SH-SY5Y (cell line): ENCODE data around the gene SLC23A1.

Source experiments
- GATA2 ChIP-seq: IDR thresholded peaks from 2 replicates; pipeline ENCODE4 v1.6.1; 2011; ENCODE audit warnings: mild to moderate bottlenecking, low read depth, low read length
- GATA3 ChIP-seq: IDR thresholded peaks from 2 replicates; pipeline ENCODE4 v1.6.1; 2011; ENCODE audit warnings: low read depth, mild to moderate bottlenecking, low read length, moderate library complexity

Gene SLC23A1

DNA sequence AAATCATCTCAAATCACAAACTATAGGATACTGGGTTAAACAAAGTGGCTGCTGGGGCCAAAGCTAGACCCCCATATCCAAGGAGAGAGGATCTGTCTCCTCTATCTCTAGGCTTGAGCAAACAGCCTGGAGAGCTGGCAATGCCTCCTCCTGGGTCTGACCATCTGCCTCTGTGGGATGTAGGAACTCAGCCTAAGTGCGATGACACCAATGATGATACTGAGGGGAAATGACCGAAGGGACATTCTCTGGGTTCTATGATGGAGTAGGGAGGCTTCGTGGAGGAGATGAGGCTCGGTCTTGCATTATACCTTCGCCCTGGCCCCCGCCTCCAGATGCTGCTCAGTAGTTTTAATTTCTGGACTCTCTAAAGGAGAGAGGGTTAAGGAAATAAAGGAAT is 30.1 kb upstream of the SLC23A1 start:
- TF ChIP-seq GATA3 = no peak
- TF ChIP-seq GATA2 = no peak

DNA sequence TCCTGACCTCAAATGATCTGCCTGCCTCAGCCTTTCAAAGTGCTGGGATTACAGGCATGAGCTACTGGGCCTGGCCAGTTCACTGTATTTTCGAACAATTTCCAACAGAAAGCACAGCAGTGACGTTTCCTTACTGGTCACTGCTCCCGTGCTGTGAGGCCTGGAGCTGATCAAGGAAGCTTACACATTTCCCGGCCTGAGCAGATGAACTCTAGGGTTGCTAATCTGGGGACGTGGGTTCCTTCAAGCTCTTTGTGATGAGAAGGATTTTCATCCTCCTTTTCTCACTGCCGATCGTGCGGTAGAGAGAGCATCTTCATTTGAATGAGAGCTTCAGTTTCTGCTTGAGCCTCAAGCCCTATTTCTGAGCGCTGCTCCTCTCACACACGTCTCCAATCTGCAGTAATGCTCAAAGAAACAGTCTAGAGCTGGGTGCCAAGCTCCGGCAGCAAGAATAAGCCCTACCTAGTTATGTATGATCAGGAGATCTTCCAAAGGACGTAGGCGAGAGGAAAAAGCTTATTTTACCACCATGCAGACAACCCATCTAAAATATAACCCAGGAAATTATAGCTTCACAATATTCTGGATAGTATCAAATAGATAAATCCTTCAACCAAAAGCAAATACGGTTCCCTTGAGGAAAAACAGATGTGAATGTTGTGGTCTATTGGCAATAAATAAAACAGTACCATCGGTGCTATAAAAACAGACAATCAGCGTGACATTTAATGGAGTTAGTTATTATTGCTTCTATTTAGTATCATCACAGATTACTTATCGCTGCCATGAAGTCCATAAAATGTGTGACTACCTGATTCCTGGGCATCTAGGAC is 28.1 kb upstream of the SLC23A1 start:
- TF ChIP-seq GATA2 (no peak; the same call in 1 of the 2 replicates), GATA3 (no peak)

DNA sequence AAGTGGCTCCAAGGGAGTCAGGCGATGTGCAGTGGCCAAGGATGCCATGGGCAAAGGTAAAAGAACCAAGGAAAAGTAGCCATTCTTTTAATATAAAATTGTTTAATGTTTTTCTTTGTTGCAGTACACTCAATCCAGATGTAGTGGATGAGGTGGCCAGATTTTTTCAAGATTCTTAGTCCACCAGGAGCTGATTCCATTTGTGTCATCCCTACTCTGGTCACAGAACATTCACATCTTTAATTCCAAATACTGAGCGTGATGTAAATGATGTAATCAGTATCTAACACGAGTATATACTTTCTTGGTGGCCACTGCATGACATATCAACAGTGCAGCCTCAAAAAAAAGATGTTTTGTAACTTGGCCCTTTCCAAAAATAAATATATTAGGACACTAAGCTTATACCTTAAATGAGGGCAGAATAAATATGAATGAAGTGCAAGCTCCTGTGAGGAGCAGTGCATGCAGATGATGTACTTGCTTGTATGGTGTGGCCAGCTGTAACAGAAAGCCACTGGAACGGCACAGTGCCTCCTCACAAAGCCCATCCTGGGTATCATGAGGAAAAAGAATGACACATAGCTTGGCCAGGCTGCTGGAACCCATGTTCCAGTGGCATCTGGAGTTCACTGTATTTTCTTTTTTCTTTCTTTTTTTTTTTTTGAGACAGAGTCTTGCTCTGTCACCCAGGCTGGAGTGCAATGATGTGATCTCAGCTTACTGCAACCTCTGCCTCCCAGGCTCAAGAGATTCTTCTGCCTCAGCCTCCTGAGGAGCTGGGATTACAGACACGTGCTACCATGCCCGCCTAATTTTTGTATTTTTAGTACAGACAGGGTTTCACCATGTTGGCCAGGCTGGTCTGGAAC is 27.3 kb upstream of the SLC23A1 start:
- no peak for TF ChIP-seq GATA3
- TF ChIP-seq GATA2 = no peak; the same call in 1 of the 2 replicates

DNA sequence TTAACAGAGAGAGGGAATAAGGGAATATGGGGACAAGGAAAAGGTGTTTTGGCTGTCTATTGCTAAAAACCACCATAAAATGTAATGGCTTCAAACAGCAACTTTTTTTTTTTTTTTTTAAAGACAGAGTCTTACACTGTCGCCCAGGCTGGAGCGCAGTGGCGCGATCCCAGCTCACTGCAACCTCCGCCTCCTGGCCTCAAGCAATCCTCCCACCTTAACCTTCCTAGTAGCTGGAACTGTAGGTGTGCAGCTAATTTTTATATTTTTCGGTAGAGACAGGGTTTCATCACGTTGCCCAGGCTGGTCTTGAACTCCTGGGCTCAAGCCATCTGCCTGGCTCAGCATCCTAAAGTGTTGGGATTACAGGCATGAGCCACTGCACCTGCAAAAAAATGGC is 25.1 kb upstream of the SLC23A1 start:
- TF ChIP-seq GATA3 = no peak
- no peak for TF ChIP-seq GATA2

DNA sequence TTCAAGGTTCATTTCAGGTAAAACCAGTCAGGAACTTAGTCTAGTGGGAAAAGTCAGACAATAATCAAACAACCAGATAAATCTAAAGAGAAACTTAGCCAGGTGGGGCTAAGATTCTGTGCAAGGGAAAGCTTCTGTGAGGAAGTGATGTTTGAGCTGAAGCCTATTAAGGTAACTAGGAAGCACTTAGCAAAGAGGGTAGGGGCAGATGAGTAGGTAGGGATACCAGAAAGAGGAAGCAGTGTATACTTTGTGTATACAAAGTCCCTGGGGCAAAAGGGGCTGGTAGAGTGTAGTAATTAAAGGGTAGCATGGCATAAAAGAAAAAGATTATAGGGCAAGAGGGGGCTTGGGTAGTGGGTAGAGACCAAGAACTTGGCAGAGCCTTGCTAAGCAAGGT is 24.4 kb upstream of the SLC23A1 start:
- no peak for TF ChIP-seq GATA3
- TF ChIP-seq GATA2 = no peak

DNA sequence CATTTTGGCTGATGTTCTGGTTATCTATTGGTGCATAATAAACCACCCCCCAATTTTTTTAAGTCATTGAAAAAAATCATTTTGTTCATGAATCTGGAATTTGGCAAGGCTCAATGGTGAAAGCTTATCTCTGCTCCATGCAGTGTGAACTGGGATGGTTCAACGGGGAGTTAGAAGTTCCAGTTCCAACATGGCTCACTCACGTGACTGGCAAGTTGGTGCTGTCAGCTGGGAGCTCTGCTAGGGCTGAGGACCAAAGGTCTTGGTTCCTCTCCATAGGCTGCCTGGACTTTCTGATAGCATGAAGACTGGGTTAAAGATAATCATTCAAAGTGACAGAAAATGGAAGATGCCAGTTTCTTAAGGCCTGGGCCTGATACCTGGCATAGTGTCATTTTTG is 23.9 kb upstream of the SLC23A1 start:
- TF ChIP-seq GATA2 = no peak
- TF ChIP-seq GATA3 = no peak

DNA sequence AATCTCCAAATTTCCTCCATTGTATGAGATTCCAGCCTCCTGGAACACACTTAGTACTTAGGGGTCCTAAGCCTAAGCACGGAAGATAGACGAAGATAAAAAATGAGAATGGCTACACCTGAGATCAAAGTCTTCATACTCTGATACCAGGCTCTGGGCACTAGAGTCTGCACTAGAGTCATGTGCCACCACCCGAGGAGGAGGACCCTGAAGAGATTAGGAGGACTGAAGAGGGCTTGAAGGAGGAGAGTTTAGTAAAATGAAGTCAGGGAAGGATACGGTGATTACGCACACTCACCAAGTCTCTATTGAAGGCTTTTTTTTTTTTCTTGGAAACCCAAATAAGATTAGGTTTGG is 21.4 kb upstream of the SLC23A1 start:
- TF ChIP-seq GATA3 (no peak), GATA2 (no peak)

DNA sequence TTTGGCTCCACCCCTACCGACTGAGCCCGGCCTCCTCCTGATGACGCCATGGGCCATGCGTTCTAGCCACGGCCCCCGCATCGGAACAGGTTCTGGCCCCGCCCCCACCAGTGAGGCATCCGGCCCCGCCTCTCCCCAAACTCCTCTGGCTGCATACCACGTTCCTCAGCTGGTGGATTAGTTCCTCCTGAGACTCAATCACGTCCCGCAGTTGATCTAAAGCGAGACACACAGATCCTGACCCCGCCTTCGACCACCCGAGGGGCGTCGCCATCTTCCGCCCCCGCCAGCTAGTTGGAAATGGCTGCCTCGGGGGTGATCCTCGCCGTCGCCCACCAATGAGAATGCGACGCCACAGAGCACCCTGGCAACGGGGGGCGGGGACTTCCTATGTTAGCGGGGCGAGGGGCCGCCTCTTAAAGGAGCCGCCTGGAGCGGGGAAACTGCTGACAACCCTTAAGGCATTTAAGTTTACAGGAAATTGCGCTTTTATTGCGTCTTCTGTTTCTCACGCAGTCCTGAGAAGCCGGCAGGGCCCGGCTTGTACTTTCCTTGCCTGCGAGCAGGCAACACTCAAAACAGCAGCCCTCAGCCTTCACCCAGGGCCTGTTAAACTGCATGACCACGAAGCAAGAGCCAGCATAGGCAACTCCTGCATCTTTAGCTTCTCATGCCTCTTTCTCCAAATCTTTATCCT is 20.8 kb upstream of the SLC23A1 start, which contains the start of gene SPATA24:
SPATA24 (minus strand) TSS at position 303 of the 697 bp plus-strand sequence; CDS start at position 274, 29 bp downstream.
- TF ChIP-seq GATA3 (no peak), GATA2 (no peak)

DNA sequence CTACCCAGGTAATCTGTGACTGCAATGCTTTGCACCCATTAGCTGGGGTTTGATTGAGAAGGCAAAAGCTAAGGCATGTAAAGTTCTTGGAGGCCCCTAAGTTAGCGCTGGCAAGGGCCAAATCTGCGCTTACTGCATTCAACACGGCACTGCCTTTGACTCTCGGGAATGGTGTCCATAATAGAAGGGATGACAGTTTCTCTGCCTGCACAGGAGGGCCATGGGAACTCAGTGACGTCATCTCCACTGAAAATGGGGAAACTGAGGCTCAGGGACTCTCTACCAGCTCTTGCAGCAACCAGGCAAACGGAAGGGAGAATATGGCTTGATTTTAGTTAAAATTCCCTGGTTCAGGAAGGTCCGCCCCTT is 20.3 kb upstream of the SLC23A1 start:
- TF ChIP-seq GATA2 (no peak), GATA3 (no peak)

DNA sequence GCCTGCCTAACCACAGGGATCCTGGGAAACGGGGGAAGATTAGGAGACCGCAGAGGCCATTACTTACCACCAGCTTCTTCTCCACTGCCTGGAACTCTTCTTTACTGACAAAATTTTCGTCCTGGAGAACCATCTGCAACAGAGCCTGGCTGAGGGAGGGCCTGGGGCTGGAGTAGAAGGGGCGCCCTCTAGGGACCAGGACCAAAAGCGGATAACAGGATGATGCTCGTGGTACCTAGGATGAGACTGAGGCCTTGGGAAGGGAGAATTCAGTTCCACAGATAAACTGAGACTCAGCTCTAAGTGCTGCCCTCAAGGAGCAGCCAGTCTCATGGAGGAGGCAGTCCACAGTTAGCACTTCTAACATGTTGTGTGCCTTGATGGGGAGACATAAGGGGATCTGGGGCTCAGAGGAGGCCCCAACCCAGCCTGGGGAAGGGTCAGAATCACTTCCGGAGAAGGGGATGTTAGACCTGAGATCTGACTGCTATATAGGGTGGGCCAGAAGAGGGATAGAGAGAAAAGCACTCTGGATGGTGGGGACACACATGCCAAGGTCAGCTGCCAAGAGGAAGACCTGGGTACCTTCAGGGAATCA is 19.6 kb upstream of the SLC23A1 start:
- no peak for TF ChIP-seq GATA2
- no peak for TF ChIP-seq GATA3

DNA sequence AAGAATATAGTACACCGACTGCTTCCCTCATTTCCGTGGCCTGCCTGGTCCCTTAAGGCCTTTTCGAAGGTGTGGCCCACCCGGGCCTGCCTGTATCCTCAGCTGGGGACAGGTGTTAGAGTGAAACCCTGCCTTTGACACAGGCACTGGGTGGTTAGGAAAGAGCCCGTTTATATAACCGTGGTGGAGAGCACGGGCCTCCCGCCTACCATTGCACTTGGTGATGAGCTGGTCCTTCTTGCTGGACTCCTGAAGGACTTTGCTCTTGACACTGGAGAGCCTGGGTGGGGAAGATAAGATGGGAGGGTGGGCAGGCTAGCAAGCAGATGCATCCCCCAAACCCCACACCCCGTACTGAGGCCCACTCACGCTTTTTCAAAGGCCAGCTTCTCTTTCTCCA is 18.4 kb upstream of the SLC23A1 start:
- TF ChIP-seq GATA3 = no peak
- TF ChIP-seq GATA2 = no peak

DNA sequence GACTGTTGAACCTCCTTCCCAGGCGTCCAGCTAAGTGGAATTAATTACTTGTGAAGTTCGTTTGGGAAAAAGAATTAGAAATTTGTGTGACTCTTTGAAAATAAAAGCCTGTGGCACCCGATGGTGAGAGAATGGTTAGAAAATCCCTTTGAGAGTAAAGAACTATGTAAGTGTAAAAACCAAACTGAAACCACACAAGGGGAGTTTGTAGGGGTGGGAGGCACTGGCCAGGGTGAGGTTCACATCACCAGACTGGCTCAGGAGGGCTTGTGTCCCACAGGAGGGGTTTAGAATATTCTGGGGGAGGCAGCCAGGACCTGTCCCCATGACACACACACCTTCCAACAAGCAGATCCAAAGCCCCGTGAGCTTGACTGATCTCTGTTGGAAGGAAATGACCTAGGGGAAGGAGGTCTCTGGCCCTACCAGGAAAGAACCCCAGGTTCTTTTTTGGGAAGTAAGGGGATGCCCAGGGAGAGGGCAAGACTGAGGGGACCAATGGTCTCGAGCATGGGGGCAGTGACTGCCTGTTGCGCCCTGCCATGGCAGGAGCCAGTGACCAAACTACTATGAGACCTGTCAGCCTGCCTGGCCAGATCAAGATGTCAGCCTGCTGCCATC is 16.5 kb upstream of the SLC23A1 start:
- no peak for TF ChIP-seq GATA2
- no peak for TF ChIP-seq GATA3

DNA sequence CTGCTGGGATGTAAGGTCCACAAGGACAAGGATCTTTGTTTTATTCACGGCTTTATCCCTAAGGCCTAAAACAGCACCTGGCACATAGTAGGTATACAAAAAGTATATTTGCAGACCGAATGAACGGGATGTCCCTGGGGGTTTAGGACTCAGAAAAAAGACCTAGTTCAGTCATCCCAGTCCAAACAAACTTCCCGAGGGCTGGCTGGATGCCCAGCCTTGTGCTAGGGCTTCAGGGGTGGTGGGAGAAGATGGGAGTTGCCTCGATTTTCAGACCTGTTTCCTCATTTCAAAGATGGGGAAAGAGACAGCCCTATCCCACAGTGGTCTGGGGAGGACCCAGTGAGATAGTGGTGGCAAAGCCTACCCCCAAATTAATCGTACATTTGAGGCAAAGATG is 14.8 kb upstream of the SLC23A1 start:
- TF ChIP-seq GATA3 (no peak), GATA2 (no peak)
